IMR-90 (cell line): Measurements from ENCODE around the gene FGGY.

Experiments used
- BHLHE40 ChIP-seq: fragments of 150-350 bp; IDR thresholded peaks from 2 replicates; pipeline ENCODE4 v1.6.1; 2016; ENCODE audit warnings: mild to moderate bottlenecking, low read depth, low read length
- CTCF ChIP-seq: conservative IDR thresholded peaks from 2 replicates; pipeline ENCODE4 v1.5.1; 2012; ENCODE audit warnings: mild to moderate bottlenecking, low read depth, low read length, improper control_type of control experiment
- POLR2A ChIP-seq: IDR thresholded peaks from 2 replicates; pipeline ENCODE4 v1.6.1; 2012; ENCODE audit warnings: mild to moderate bottlenecking, low read depth, low read length
- RAD21 ChIP-seq: IDR thresholded peaks from 2 replicates; pipeline ENCODE4 v1.6.1; 2012; ENCODE audit warnings: low read length, improper control_type of control experiment
- RFX5 ChIP-seq: IDR thresholded peaks from 2 replicates; pipeline ENCODE4 v1.8.0; 2012; ENCODE audit warnings: low read depth, mild to moderate bottlenecking, low read length, moderate library complexity
- SMC3 ChIP-seq: fragments of 150-350 bp; IDR thresholded peaks from 2 replicates; pipeline ENCODE4 v1.6.1; 2016; ENCODE audit warnings: low read depth, mild to moderate bottlenecking, antibody characterized with exemption, low read length, moderate library complexity

- TF ChIP-seq BHLHE40: no peak
- no peak for TF ChIP-seq RFX5
- no peak for TF ChIP-seq RAD21
- TF ChIP-seq CTCF: no peak
- no peak for TF ChIP-seq POLR2A
- no peak for TF ChIP-seq SMC3
Measured at GRCh38 chr1:59272507-59272906, 24.4 kb upstream of the FGGY start.
